Epithelial cell of proximal tubule (primary cell): ENCODE data around the gene CLIP2. TPM values are rescaled to one million over a fixed set of nuclear protein-coding genes. Genes with fewer than 3 reads are reported as not detected.
"Not testable (repeated sequence)": the region's sequence is repeated elsewhere in the genome, so short reads cannot be mapped to it uniquely, and the experiment has no call there.

Experiments
- DNase-seq: peaks from one replicate; pipeline ENCODE4 v3.0.0-alpha.2; 2011; ENCODE audit warnings: low read depth
- H3K4me3 ChIP-seq: 2 replicates; pipeline ENCODE4 v1.5.1; 2011; ENCODE audit warnings: low read depth, mild to moderate bottlenecking, low read length
- CTCF ChIP-seq: conservative IDR thresholded peaks from 2 replicates; pipeline ENCODE4 v1.5.1; 2012; ENCODE audit warnings: low read depth, mild to moderate bottlenecking, low read length
- total RNA-seq: library from RNA; depleted of rRNA; stranded (reverse); fragments of >200 nt; gene quantifications from 2 replicates; pipeline ENCODE4 v1.2.3, GENCODE V29; 2015

CLIP2 gene
- total RNA-seq, 1 donor from 2014 or later: 34.3 TPM

GRCh38 chr7:74350751-74351150, 61.5 kb downstream of the CLIP2 start:
- no peak overlapping the region for H3K4me3 ChIP-seq
- TF ChIP-seq CTCF: no peak
- DNase-seq: no peak

- no peak overlapping the region for H3K4me3 ChIP-seq
- TF ChIP-seq CTCF: no peak
- no peak for DNase-seq
Observed at GRCh38 chr7:74351836-74352235, 62.6 kb downstream of the CLIP2 start.

GRCh38 chr7:74352551-74353138, 63.4 kb downstream of the CLIP2 start:
- H3K4me3 ChIP-seq, DNase-seq: not testable (repeated sequence)

GRCh38 chr7:74354009-74354408, 64.8 kb downstream of the CLIP2 start:
- no peak for TF ChIP-seq CTCF
- no peak for DNase-seq
- H3K4me3 ChIP-seq: no peak overlapping the region

- H3K4me3 ChIP-seq: no peak overlapping the region
- TF ChIP-seq CTCF: no peak
- DNase-seq: peak; percentile 30
Observed at GRCh38 chr7:74355091-74355490, 65.9 kb downstream of the CLIP2 start.

GRCh38 chr7:74356589-74357315, 67.5 kb downstream of the CLIP2 start:
- no peak for DNase-seq
- no peak for TF ChIP-seq CTCF
- H3K4me3 ChIP-seq: no peak overlapping the region

GRCh38 chr7:74360008-74360407, 70.8 kb downstream of the CLIP2 start:
- no peak overlapping the region for H3K4me3 ChIP-seq
- no peak for DNase-seq
- no peak for TF ChIP-seq CTCF
